Measurements from ENCODE around the gene ITSN1. TPM values are rescaled to one million over a fixed set of nuclear protein-coding genes. Genes with fewer than 3 reads are reported as not detected.

Gene ITSN1
- total RNA-seq, 4 donors from 2014 or later: 29.6 to 42.2 (median 41.1) TPM

DNA sequence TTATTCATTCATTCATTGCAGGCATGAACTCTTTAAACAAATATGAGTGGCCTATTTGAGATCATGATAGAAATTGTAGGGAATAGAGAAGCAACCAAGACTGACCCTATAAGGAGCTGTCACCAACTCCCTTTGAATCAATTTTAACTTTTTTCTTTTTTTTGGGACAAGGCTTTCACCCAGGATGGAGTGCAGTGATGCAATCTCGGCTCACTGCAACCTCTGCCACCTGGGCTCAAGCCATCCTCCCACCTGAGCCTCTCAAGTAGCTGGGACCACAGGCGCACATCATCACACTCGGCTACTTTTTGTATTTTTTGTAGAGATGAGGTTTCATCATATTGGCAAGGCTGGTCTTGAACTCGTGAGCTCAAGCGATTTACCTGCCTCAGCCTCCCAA, 290.4 kb downstream of the ITSN1 start:
- no peak overlapping the region for H3K4me3 ChIP-seq (replicated peaks in 1 of 3)
- no peak overlapping the region for H3K27ac ChIP-seq
- 96 to 97% methylated on average over 5 of the region's 5 CpGs for WGBS, 2 donors
- no peak for DNase-seq
- H3K9me3 ChIP-seq: no peaks in the 10 kb centered on the region
- no peaks in the 10 kb centered on the region for H3K36me3 ChIP-seq
- no peaks in the 10 kb centered on the region for H3K27me3 ChIP-seq
- intact Hi-C loops (cut with DNase I): no loop called here
- peaks cover 22 to 30% of the 10 kb centered on the region in 2 donors for H3K4me1 ChIP-seq
- TF ChIP-seq POLR2A (IDR thresholded peaks at IDR 0.05): no peak
- no peak for TF ChIP-seq CTCF (IDR thresholded peaks at IDR 0.05)

DNA sequence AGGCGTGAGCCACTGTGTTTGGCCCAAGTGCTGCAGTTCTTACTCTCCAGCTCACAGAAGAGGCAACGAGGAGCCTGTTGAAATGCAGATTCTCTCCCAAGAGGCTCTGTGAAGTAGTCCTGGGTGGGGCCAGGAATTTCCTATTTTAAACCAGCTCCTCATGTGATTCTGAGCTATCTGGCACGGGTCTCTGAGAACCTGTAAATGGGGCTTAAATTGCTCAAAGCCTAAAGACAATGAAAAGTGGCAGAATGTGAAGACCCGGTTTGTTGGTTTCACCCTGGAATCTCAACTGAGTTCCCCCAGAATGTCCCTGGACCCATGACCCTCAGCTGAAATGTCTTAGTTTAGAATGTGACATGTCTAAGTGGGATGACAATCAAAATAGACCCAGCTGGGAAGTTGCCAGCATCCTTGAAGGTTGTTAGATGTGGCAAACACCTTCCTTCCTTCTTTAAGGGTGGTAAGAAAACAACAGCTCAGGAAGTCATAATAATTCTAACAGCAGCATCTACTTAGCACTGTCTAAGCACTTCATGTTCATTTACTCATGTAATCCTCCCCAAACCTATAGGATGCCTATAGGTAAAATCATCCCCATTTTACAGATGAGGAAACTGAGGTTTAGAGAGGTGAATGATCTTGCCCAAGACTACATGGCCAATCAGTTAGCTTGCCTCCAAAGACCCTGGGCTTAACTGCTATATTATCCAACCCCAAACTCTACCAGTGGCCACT, 294.2 kb downstream of the ITSN1 start:
- DNase-seq: peak; percentile 77 to 82
- no peaks in the 10 kb centered on the region for H3K9me3 ChIP-seq
- H3K27ac ChIP-seq: peak overlapping the region; percentile 79 to 88 (median 80)
- no peaks in the 10 kb centered on the region for H3K27me3 ChIP-seq
- WGBS, 2 donors: 14 to 35% methylated on average over 4 of the region's 4 CpGs
- TF ChIP-seq CTCF (IDR thresholded peaks at IDR 0.05): no peak
- TF ChIP-seq POLR2A (IDR thresholded peaks at IDR 0.05): peak in 1 of 2 donors; percentile 62
- H3K36me3 ChIP-seq: no peaks in the 10 kb centered on the region
- H3K4me1 ChIP-seq: peaks cover 29 to 45% of the 10 kb centered on the region in 2 donors
- intact Hi-C loops (cut with DNase I): no loop called here
- no peak overlapping the region for H3K4me3 ChIP-seq (replicated peaks in 1 of 3)

- peak in 1 of 2 donors; percentile 42 for DNase-seq
- Histone ChIP-seq H3K9me3 (no peaks in the 10 kb centered on the region), H3K27me3 (no peaks in the 10 kb centered on the region), H3K4me1 (peaks cover 33 to 48% of the 10 kb centered on the region in 2 donors), H3K27ac (peak overlapping the region; percentile 79 to 88 (median 80)), H3K36me3 (no peaks in the 10 kb centered on the region), H3K4me3 (replicated peaks in 1 of 3) (no peak overlapping the region)
- no peak for TF ChIP-seq POLR2A (IDR thresholded peaks at IDR 0.05)
- no peak for TF ChIP-seq CTCF (IDR thresholded peaks at IDR 0.05)
- intact Hi-C loops (cut with DNase I): no loop called here
- 72 to 83% methylated on average over 4 of the region's 4 CpGs for WGBS, 2 donors
Observed at GRCh38 chr21:33937146-33937545, 294.8 kb downstream of the ITSN1 start.

- no peak for DNase-seq
- Histone ChIP-seq H3K36me3 (no peaks in the 10 kb centered on the region), H3K4me3 (replicated peaks in 1 of 3) (no peak overlapping the region), H3K4me1 (peaks cover 38 to 51% of the 10 kb centered on the region in 2 donors), H3K9me3 (no peaks in the 10 kb centered on the region), H3K27me3 (no peaks in the 10 kb centered on the region), H3K27ac (peak overlapping the region in 2 of 3 donors; percentile 79 to 88)
- 92 to 96% methylated on average over 14 of the region's 14 CpGs for whole genome bisulfite sequencing, 2 donors
- intact Hi-C loops (cut with DNase I): no loop called here
- TF ChIP-seq POLR2A (IDR thresholded peaks at IDR 0.05): no peak
- TF ChIP-seq CTCF (IDR thresholded peaks at IDR 0.05): no peak
Observed at GRCh38 chr21:33937931-33938339, 295.6 kb downstream of the ITSN1 start.

- 91 to 92% methylated on average over 3 of the region's 3 CpGs for WGBS, 2 donors
- H3K4me1 ChIP-seq: peaks cover 42 to 55% of the 10 kb centered on the region in 2 donors
- peak overlapping the region in 1 of 3 donors; percentile 50 for H3K27ac ChIP-seq
- H3K4me3 ChIP-seq (replicated peaks in 1 of 3): no peak overlapping the region
- TF ChIP-seq CTCF (IDR thresholded peaks at IDR 0.05): no peak
- no peak for TF ChIP-seq POLR2A (IDR thresholded peaks at IDR 0.05)
- DNase-seq: no peak
- no peaks in the 10 kb centered on the region for H3K36me3 ChIP-seq
- H3K9me3 ChIP-seq: no peaks in the 10 kb centered on the region
- intact Hi-C loops (cut with DNase I): no loop called here
- no peaks in the 10 kb centered on the region for H3K27me3 ChIP-seq
Observed at GRCh38 chr21:33938381-33938780, 296.1 kb downstream of the ITSN1 start.

Data from thyroid gland (tissue), 4 donors.